G401 (cell line): ENCODE results near the gene MLF2. TPM values are rescaled to one million over a fixed set of nuclear protein-coding genes. Genes with fewer than 3 reads are reported as not detected.

Experiments
- DNase-seq: peaks from one replicate; pipeline ENCODE4 v3.0.0-alpha.2; 2015; ENCODE audit warnings: low spot score
- in situ Hi-C: cut with HindIII; loops from 2 replicates; pipeline ENCODE4 v1.10.0; 2016; ENCODE audit warnings: low sequenced_read_pairs, mixed read lengths
- total RNA-seq: library from RNA; depleted of rRNA; stranded (reverse); fragments of >200 nt; shearing (Covaris generic); gene quantifications from 2 replicates; pipeline ENCODE4 v1.2.3, GENCODE V29; 2014

MLF2 gene
- total RNA-seq, 1 experiment from 2014 or later = 364 TPM

GRCh38 chr12:6779708-6780432 lies 26.9 kb upstream of the MLF2 start:
- in situ Hi-C loops = no loop called here
- no peak for DNase-seq

GRCh38 chr12:6778574-6779550 lies 25.9 kb upstream of the MLF2 start:
- DNase-seq = peak; percentile 97
- in situ Hi-C loops = no loop called here

GRCh38 chr12:6778217-6778573 lies 25.3 kb upstream of the MLF2 start:
- in situ Hi-C loops = no loop called here

GRCh38 chr12:6777386-6777785 lies 24.4 kb upstream of the MLF2 start:
- in situ Hi-C loops = no loop called here
- DNase-seq = no peak

More at GRCh38 chr12:6778217-6778573, 25.3 kb upstream of the MLF2 start:
- DNase-seq = peak; percentile 77

DNA sequence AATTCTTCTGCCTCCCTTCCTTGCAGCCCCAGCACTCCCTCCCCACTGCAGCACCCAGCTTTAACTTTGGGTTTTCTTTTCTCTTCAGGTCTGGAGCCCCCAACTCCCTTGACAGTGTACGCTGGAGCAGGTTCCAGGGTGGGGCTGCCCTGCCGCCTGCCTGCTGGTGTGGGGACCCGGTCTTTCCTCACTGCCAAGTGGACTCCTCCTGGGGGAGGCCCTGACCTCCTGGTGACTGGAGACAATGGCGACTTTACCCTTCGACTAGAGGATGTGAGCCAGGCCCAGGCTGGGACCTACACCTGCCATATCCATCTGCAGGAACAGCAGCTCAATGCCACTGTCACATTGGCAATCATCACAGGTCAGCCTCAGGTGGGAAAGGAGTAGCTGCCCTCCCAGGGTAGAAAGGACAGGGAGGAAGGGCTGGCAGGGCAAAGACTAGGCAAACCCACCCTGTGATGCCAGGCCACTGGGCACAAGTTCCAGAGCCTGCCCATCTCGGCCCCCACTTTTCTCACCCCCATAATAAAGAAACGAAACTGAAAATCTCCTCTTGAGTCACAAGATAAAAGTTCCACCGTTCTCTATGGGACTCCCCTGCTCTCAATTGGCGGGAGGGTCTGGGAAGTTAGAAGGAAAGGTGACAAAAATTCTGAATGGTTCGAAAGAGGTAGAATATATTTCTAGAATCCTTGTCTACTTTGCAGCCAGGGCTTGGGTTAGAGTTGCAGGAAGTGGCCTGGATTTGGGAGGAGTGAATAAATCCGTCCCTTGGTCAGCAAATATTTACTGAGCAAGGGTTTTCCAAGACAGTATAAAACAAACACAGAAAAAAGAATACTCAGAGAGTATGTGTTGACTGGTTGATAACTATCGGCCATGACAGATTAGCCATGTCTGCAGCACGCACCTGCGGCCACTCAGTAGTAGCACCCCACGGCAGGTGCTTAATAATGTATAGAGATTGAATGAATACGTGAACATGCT lies 22.5 kb upstream of the MLF2 start:
- DNase-seq = no peak
- in situ Hi-C loops = no loop called here

DNA sequence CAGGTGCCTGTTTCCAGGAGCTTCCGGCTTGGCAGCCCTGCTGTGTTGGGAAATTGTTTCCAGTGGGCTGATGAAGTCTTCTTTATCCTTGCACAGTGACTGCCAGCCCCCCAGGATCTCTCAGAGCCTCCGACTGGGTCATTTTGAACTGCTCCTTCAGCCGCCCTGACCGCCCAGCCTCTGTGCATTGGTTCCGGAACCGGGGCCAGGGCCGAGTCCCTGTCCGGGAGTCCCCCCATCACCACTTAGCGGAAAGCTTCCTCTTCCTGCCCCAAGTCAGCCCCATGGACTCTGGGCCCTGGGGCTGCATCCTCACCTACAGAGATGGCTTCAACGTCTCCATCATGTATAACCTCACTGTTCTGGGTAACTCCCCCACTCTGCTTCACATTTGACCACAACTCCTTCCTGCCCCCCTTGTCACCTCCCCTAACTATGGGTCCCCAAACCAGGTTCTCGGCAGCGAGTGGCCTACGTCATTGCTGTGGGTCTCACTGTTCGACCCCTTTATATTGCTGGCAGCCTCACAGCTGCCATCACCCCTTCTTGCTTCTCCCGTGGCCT lies 21.6 kb upstream of the MLF2 start:
- in situ Hi-C loops = no loop called here
- DNase-seq = no peak

DNA sequence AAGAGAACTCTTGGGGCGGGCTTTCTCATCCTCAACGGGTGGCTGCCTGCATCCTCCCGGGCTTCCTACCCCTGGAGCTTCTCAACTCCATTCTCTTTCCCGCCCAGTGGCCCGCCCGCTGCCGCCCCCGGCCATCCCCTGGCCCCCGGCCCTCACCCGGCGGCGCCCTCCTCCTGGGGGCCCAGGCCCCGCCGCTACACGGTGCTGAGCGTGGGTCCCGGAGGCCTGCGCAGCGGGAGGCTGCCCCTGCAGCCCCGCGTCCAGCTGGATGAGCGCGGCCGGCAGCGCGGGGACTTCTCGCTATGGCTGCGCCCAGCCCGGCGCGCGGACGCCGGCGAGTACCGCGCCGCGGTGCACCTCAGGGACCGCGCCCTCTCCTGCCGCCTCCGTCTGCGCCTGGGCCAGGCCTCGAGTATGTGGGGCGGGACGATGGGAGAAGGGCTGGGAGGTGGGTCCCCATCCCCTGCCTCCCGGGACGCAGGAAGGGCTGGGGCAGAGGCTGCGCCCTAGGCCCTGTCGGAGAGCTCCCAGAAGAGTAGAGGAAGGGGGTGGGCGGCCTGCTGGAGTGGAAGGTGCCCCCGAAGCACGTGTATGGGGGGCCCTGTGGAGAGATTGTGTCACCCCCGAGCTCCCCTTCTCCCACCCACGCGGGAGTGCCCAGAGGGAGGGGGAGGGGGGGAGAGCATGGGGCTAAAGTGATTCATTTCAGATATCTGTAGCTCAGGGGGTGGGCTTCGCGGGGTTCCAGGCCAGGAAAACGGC lies 20.8 kb upstream of the MLF2 start:
- DNase-seq = no peak
- in situ Hi-C loops = no loop called here

DNA sequence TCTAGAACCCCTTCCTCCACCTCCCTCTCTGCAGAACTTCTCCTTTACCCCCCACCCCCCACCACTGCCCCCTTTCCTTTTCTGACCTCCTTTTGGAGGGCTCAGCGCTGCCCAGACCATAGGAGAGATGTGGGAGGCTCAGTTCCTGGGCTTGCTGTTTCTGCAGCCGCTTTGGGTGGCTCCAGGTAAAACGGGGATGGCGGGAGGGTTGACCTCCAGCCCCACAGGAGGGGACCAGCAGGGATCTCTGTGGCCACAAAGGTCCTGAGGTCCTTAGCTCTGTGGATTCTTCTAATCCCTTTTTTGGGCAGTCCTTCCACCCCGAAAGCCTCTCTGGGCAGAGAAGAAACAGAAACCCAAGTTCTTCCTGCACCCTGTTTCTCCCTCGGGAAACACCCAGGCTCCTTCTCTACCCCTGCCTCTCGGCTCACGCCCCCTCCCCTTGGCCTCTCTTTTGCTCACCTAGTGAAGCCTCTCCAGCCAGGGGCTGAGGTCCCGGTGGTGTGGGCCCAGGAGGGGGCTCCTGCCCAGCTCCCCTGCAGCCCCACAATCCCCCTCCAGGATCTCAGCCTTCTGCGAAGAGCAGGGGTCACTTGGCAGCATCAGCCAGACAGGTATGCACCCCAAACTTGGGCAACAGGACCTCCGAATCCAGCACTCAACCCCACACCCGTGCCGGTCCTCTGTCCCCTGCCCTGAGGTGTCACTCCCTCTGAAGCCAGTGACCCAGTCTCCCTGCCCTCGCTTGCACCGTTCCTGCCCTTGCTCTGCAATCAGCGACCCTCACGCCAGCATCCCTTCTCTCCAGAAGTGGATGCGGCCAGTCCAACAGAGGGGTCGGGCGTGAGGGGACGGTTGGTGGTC lies 20.0 kb upstream of the MLF2 start:
- in situ Hi-C loops = no loop called here
- DNase-seq = no peak

DNA sequence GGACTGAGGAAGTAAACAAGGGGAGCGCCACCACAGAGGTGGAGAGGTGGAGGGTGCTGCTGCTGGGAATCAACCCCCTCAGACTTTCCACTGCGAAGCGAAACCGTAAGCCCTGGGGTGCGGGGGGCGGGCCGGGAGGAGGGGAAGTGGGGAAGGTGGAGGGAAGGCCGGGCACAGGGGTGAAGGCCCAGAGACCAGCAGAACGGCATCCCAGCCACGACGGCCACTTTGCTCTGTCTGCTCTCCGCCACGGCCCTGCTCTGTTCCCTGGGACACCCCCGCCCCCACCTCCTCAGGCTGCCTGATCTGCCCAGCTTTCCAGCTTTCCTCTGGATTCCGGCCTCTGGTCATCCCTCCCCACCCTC lies 19.4 kb upstream of the MLF2 start, which contains the start of gene LAG3:
TSS of gene LAG3 (plus strand) at position 190 of the 365 bp plus-strand sequence. CDS start 333 bp downstream, outside the sequence.
- DNase-seq = no peak
- in situ Hi-C loops = no loop called here

DNA sequence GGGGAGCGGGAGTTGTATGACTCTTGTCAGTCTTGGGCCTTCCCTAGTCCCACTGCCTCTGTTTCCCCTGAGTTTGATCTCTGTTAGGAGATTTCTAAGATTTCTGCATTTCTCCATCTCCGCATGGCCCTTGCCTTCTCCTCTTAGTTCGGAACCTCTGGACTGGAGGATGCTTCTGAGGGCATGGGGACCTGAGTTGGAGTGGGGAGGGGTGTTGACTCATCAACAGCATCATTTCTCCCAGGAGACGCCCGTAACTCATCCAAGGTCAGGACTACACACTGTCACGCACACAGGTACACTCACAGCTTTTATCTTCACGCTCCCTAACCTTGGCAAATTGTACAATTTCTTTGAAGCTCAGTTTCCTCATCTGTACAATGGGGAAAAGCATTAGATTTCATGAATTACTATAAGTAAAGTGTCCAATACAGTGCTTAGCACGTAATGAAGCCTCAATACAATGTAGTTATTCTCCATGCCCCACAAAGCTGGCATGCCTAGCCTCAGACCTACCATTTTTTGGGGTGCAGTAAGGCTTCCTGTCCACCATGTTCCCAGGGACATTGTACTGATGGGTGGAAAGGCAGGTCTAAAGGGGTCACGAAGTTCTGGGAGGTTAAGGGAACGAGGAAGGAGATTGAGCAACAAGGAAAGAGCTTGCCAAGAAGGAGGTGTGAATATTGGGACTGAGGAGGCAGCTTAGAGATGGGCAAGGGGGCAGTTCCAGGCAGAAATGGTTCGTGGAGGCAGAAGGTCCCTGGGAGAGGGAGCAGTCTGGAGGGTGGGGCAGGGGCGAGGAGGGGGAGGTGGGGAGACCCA lies 18.8 kb upstream of the MLF2 start:
- in situ Hi-C loops = no loop called here
- DNase-seq = no peak

DNA sequence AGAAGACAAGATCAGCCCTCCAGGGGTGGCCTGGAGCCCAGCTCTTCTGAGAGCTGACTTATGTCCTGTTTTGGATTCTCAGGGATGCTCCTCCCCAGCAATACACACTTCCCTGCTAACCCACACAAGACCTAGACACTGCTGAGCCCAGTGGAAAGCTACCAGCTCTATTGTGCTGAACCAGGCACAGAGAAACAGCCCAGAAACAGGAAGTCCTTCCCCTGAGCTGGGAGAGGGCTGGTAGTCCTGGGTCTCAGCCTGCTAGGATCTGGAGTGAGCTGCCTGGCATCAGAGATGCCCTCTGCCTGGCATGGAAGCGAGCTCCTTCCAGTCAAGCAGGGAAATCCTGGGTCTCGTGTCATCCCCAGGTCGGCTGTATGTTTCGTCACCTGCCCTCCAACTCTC lies 18.2 kb upstream of the MLF2 start:
- no peak for DNase-seq
- in situ Hi-C loops = no loop called here

DNA sequence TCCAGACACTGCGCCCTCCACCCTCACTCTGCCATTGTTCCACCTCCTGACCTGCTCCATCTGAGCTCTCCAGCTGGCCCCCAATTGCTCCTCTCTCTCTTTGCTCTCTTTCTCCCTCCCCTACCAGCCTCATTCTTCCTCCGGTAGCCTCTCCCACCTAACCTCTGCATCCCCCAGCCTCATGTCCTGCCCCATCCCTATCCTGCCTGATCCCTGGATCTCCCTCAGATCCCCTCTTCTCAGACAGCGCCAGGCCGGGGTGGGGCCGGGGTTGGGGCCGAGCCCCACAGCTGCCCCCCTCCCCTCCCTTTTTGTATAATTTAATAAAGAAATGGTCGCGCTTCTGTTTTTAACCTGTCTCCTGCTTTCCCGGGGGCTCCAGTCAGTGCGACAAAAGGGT lies 17.7 kb upstream of the MLF2 start:
- no peak for DNase-seq
- in situ Hi-C loops = no loop called here

GRCh38 chr12:6770094-6770493 lies 17.2 kb upstream of the MLF2 start:
- DNase-seq = no peak
- in situ Hi-C loops = no loop called here

DNA sequence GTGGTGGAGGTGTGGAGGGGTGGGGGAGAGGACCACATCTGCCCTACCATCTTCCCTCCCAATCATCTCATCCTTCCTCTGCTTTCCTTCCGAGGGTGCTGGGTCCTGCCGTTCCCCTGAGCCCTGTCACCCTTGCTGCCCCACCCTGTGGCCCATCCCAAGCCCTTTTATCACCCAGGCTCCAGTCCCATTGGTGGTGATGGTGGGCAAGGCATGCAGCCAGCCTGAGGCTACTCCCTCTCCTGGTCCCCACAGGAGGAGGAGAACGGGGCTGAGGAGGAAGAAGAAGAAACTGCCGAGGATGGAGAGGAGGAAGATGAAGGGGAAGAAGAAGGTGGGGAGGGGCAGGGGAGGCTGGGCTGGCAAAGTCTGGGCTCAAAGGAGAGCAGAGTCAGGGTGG lies 16.7 kb upstream of the MLF2 start:
- no peak for DNase-seq
- in situ Hi-C loops = no loop called here

GRCh38 chr12:6768990-6769389 lies 16.0 kb upstream of the MLF2 start:
- peak; percentile 85 for DNase-seq

GRCh38 chr12:6768437-6768914 lies 15.5 kb upstream of the MLF2 start:
- in situ Hi-C loops = no loop called here
- DNase-seq = peak; percentile 41

More at GRCh38 chr12:6768990-6769389, 16.0 kb upstream of the MLF2 start:
- in situ Hi-C loops = no loop called here
